GM12801 (cell line): Measurements from ENCODE around the gene VDAC1.

Experiments
- CTCF ChIP-seq: IDR thresholded peaks from one replicate; pipeline ENCODE4 v1.5.1; 2011; ENCODE audit warnings: control low read depth; ENCODE audit not compliant: insufficient read length; ENCODE audit errors: extremely low read depth

The VDAC1 gene

GRCh38 chr5:133950821-133951612, 53.8 kb downstream of the VDAC1 start:
- TF ChIP-seq CTCF, result no peak

- TF ChIP-seq CTCF, result no peak
Measured at GRCh38 chr5:133948721-133949120, 56.1 kb downstream of the VDAC1 start.

- no peak for TF ChIP-seq CTCF
Measured at GRCh38 chr5:133947431-133947841, 57.3 kb downstream of the VDAC1 start.

GRCh38 chr5:133945568-133945967, 59.2 kb downstream of the VDAC1 start:
- TF ChIP-seq CTCF, result no peak

- no peak for TF ChIP-seq CTCF
Measured at GRCh38 chr5:133944263-133945185, 60.3 kb downstream of the VDAC1 start.

GRCh38 chr5:133943475-133943817, 61.3 kb downstream of the VDAC1 start:
- no peak for TF ChIP-seq CTCF

GRCh38 chr5:133942614-133943474, 61.9 kb downstream of the VDAC1 start:
- no peak for TF ChIP-seq CTCF
